Small intestine (tissue), 7 donors: ENCODE results near the gene C19orf18. TPM values are rescaled to one million over a fixed set of nuclear protein-coding genes. Genes with fewer than 3 reads are reported as not detected.
"Not testable (repeated sequence)": the region's sequence is repeated elsewhere in the genome, so short reads cannot be mapped to it uniquely, and the experiment has no call there.

Source experiments
- DNase-seq, 2 donors: peaks; one replicate each; pipeline versions ENCODE4 v3.0.0 to v3.0.0-alpha.2; 2013
- FAIRE-seq: peaks from 2 replicates; lab custom pipeline; 2012; peaks lifted over from hg19 to GRCh38; lab: Jason Lieb, UNC
- H3K27ac ChIP-seq, 3 donors: one replicate each; pipeline ENCODE4 v1.5.1; 2013; ENCODE audit warnings: low read length in 2 of 3, mild to moderate bottlenecking in 2 of 3, control low read depth in 1 of 3, inconsistent platforms in 1 of 3, low read depth in 1 of 3, moderate library complexity in 1 of 3
- H3K27me3 ChIP-seq, 3 donors: one replicate each; pipeline ENCODE4 v1.6.1; 2013; ENCODE audit warnings: low read length in 3 of 3, inconsistent platforms in 1 of 3; ENCODE audit not compliant: control insufficient read depth in 3 of 3, insufficient read depth in 3 of 3
- H3K36me3 ChIP-seq, 3 donors: one replicate each; pipeline ENCODE4 v1.6.1; 2013; ENCODE audit warnings: low read length in 3 of 3, inconsistent platforms in 1 of 3, low read depth in 1 of 3, mild to moderate bottlenecking in 1 of 3, moderate library complexity in 1 of 3; ENCODE audit not compliant: control insufficient read depth in 3 of 3, insufficient read depth in 2 of 3
- H3K4me1 ChIP-seq, 3 donors: one replicate each; pipeline ENCODE4 v1.6.1; 2013; ENCODE audit warnings: low read length in 2 of 3, inconsistent platforms in 1 of 3, low read depth in 1 of 3, mild to moderate bottlenecking in 1 of 3, moderate library complexity in 1 of 3; ENCODE audit not compliant: control insufficient read depth in 3 of 3, insufficient read depth in 2 of 3
- H3K4me3 ChIP-seq, 3 donors: one replicate each; pipeline ENCODE4 v1.5.1; 2013; ENCODE audit warnings: low read length in 3 of 3, control low read depth in 1 of 3, inconsistent platforms in 1 of 3, low read depth in 1 of 3, mild to moderate bottlenecking in 1 of 3, moderate library complexity in 1 of 3
- H3K9me3 ChIP-seq, 2 donors: one replicate each; pipeline ENCODE4 v1.6.1; 2013; ENCODE audit warnings: low read depth in 1 of 2, low read length in 1 of 2; ENCODE audit not compliant: control insufficient read depth in 2 of 2, insufficient read depth in 1 of 2
- WGBS, 3 donors: extraction: QIAGEN DNeasy Blood & Tissue Kit; methylation state at CpG; one replicate each; pipeline ENCODE4 v1.1.7; 2013; 5-methylcytosine and 5-hydroxymethylcytosine counted together
- polyA plus RNA-seq, 4 donors: library from polyadenylated mRNA; stranded (reverse) in 3 of 4; unstranded in 1 of 4; fragments of 200-250 nt in 3 of 4; fragments of 120-200 nt in 1 of 4; gene quantifications; one replicate each; pipeline versions ENCODE4 v1.2.1 to v1.2.3, GENCODE V29; 2013
- donor health status: healthy with polysubstance abuse.
- donor health status: control.
- donor health status: control.
- donor health status: Bipolar disorder and iron deficiency.
- donor health status: healthy.

Gene C19orf18
- polyA plus RNA-seq, 4 donors = 0.85 to 1.3 (median 1.0) TPM; not detected in 1

DNA sequence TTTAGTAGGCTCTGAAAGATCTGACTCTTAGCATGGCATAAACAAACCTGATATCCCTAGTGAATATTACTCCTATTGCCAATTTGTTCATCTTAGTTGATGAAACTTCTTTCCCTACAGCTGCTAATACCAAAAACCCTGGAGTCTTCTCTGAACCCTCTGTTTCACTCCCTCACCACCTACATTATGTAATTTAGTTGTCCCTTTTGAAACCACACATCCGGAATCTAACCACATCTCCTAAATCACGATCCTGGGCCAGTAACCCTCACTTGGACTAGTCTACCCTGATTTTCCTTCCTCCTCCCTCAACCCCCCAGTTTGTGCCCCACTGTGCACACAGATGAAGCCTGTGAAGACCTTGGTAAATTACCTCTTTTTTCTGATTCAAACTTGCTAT, 28.0 kb downstream of the C19orf18 start:
- FAIRE-seq (no peak), DNase-seq (no peak)
- Histone ChIP-seq H3K4me3 (peak overlapping the region in 2 of 3 donors; percentile 78 to 82), H3K36me3 (peaks cover 8 to 26% (median 23%) of the 10 kb centered on the region in 3 donors), H3K9me3 (peaks cover 17 to 76% of the 10 kb centered on the region in 2 donors), H3K27me3 (no peaks in the 10 kb centered on the region), H3K27ac (no peak overlapping the region), H3K4me1 (peaks cover 0 to 8% (median 6%) of the 10 kb centered on the region in 3 donors)
- 56 to 84% (median 69%) methylated on average over 2 of the region's 2 CpGs for WGBS, 3 donors

DNA sequence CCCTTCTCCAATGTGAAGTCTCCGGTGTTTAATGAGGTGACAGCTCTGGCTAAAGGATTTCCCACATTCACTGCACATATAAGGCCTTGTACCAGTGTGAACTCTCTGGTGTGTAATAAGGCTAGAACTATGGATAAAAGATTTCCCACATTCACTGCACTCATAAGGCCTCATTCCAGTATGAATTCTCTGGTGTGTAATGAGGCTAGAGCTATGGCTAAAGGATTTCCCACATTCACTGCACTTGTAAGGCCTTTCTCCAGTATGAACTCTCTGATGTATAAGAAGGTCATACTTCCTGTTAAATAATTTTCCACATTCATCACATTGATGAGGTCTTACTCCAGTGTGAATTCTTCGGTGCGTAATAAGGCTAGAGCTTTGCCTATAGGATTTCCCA, 32.7 kb downstream of the C19orf18 start:
- Histone ChIP-seq H3K9me3 (peaks cover 19 to 73% of the 10 kb centered on the region in 2 donors), H3K36me3 (peaks cover 14 to 36% (median 33%) of the 10 kb centered on the region in 3 donors), H3K4me1 (peaks cover 0 to 4% (median 3%) of the 10 kb centered on the region in 3 donors), H3K27me3 (no peaks in the 10 kb centered on the region), H3K4me3 (no peak overlapping the region), H3K27ac (no peak overlapping the region)
- DNase-seq (no peak), FAIRE-seq (no peak)
- 96 to 99% (median 98%) methylated on average over 3 of the region's 3 CpGs for WGBS, 3 donors

DNA sequence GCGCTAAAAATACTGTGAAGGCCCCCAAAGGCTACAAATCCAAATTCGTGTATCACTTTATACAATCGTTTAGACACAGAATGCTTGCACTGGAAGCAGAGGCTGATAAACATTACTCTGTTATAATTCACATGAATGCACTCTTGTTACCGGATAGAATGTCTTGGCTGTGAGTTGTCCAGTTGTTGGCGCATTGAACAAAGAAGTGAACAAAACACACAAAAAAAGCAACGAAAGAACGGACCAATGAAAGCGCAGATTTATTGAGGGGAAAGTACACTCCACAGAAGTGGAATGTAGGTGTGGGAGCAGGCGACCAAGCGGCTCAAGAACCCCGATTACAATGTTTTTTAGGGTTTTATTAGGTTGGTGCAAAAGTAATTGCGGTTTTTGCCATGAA, 38.6 kb downstream of the C19orf18 start:
- H3K36me3 ChIP-seq = peaks cover under 1 to 24% (median 4%) of the 10 kb centered on the region in 3 donors

DNA sequence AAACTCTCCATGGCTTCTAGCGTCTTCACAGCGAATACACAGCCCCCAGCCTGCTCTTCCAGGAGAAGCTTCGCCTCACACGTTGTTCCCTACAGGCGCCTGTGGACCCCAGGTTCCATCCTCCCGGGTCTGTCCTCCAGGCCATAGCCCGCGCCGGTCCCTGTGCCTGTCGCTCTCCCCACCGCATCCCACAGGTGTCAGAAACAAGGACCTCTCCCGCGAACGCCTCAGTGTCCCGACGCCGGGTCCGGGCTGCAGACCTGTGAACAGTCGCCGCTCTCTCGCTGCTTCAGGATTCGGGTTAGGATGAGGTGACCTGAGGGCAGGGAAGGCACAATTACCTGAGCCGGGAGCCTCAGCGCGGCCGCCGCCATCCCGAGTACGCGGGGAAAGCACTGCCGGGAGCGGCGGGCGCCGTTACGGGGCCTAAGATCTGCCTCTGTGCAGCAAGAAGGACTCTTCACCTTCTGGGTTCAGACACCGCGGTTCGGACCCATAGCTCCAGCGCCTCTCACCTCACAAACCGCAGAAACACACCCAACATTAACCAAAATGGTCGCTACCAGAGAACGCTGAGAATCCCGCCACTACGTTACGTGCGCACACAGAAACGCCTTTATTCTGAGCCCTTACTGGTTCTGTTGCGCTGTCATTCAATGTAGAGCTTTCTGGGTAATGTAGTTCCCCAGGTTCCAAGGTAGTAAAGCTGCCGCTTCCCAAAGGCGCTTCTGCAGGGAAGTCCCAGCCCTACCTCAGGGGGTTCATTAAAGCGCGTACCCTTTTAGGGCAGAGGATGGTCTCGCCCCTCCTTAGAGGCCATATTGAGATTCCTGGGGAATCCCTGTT, 39.3 kb downstream of the C19orf18 start, which contains the start of gene ZNF418:
TSS of gene ZNF418 (minus strand) at position 583 of the 846 bp plus-strand sequence. CDS start 1,580 bp downstream, outside the sequence.
- no peak for FAIRE-seq
- H3K4me1 ChIP-seq = no peaks in the 10 kb centered on the region
- WGBS, 3 donors = 5 to 18% (median 17%) methylated on average over 54 of the region's 54 CpGs
- H3K9me3 ChIP-seq = peaks cover 5 to 74% of the 10 kb centered on the region in 2 donors
- H3K27me3 ChIP-seq = no peaks in the 10 kb centered on the region
- H3K4me3 ChIP-seq = peak within 1 kb of the TSS; percentile 47 to 82 (median 58)
- peak within 1 kb of the TSS in 2 of 3 donors; percentile 68 to 77 for H3K27ac ChIP-seq
- peak; percentile 74 to 89 for DNase-seq
- H3K36me3 ChIP-seq = peaks cover 0 to 25% (median 4%) of the 10 kb centered on the region in 3 donors

More for the DNA sequence above, 38.6 kb downstream of the C19orf18 start:
- H3K4me3 ChIP-seq = no peak overlapping the region
- FAIRE-seq = no peak
- H3K27me3 ChIP-seq = no peaks in the 10 kb centered on the region
- no peaks in the 10 kb centered on the region for H3K4me1 ChIP-seq
- H3K27ac ChIP-seq = no peak overlapping the region
- DNase-seq = no peak
- peaks cover 5 to 68% of the 10 kb centered on the region in 2 donors for H3K9me3 ChIP-seq
- 88 to 93% (median 91%) methylated on average over 12 of the region's 12 CpGs for WGBS, 3 donors

DNA sequence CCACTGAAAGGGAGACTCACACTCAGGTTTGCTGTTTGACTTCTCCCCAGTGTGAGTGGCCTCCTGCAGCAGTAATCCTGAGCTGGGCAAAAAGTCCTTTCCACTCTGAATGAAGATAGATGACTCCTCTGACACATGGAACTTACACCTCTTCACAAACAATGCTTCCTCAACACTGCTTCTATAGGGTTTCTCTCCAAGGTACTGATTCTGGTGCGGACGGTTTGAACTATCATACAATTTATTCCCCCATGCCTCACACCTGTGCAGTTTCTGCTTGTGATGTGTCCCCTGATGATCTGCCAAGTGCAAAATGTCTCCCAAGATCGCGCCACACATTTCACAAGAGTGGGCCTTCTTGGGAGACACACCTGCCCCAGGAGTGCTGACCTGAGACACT, 46.7 kb downstream of the C19orf18 start:
- Histone ChIP-seq H3K4me3 (no peak overlapping the region), H3K4me1 (no peaks in the 10 kb centered on the region), H3K36me3 (peaks cover 0 to 44% (median 0%) of the 10 kb centered on the region in 3 donors), H3K9me3 (peaks cover 0 to 93% of the 10 kb centered on the region in 2 donors), H3K27me3 (no peaks in the 10 kb centered on the region), H3K27ac (no peak overlapping the region)
- DNase-seq (no peak), FAIRE-seq (no peak)
- 94 to 99% (median 97%) methylated on average over 4 of the region's 4 CpGs for WGBS, 3 donors

GRCh38 chr19:57916168-57916995, 58.0 kb downstream of the C19orf18 start, which contains the start of gene ZNF417:
Gene ZNF417 (minus strand): TSS chr19:57916592. CDS start chr19:57916411, 181 bp downstream.
- 0 to 1% (median 1%) methylated on average over 39 to 51 of the region's 51 CpGs for WGBS, 3 donors
- H3K36me3 ChIP-seq = peaks cover 0 to 35% (median 3%) of the 10 kb centered on the region in 3 donors
- peak; percentile 95 for DNase-seq

GRCh38 chr19:57914531-57914930, 59.8 kb downstream of the C19orf18 start:
- H3K4me3 ChIP-seq = no peak overlapping the region

More at GRCh38 chr19:57916168-57916995, 58.0 kb downstream of the C19orf18 start, which contains the start of gene ZNF417:
- not testable (repeated sequence) for FAIRE-seq, H3K4me1 ChIP-seq, H3K27me3 ChIP-seq
- Histone ChIP-seq H3K27ac (peak within 1 kb of the TSS; percentile 67 to 78 (median 74)), H3K9me3 (peaks cover 0 to 31% of the 10 kb centered on the region in 2 donors), H3K4me3 (peak within 1 kb of the TSS; percentile 84 to 94 (median 87))

More at GRCh38 chr19:57914531-57914930, 59.8 kb downstream of the C19orf18 start:
- Histone ChIP-seq H3K27ac (peak overlapping the region in 1 of 3 donors; percentile 58), H3K27me3 (no peaks in the 10 kb centered on the region), H3K9me3 (peaks cover 1 to 34% of the 10 kb centered on the region in 2 donors), H3K36me3 (peaks cover 8 to 30% (median 16%) of the 10 kb centered on the region in 3 donors), H3K4me1 (peaks cover 0 to 5% (median 0%) of the 10 kb centered on the region in 3 donors)
- DNase-seq (peak; percentile 75 to 76), FAIRE-seq (no peak)
- 46 to 67% (median 49%) methylated on average over 3 of the region's 3 CpGs for WGBS, 3 donors
